Chondrocyte (in vitro differentiated cells): ENCODE data around the gene SLC8B1. TPM values are rescaled to one million over a fixed set of nuclear protein-coding genes. Genes with fewer than 3 reads are reported as not detected.
A peak's percentile ranks its signal among the peaks of the same experiment; 100 is the strongest.

Source experiments
- DNase-seq: peaks from one replicate; pipeline ENCODE4 v3.0.0; 2021; ENCODE audit warnings: mixed read lengths, low spot score
- H3K27ac Mint-ChIP-seq: one replicate; pipeline ENCODE4 v1.8.0; 2021; ENCODE audit warnings: mild to moderate bottlenecking, moderate library complexity, mixed read lengths; ENCODE audit not compliant: unreplicated experiment
- H3K27me3 Mint-ChIP-seq: 2 replicates; pipeline ENCODE4 v1.8.0; 2021; ENCODE audit warnings: low read depth, mixed read lengths
- H3K36me3 Mint-ChIP-seq: 2 replicates; pipeline ENCODE4 v1.8.0; 2021; ENCODE audit warnings: low read depth, mixed read lengths
- H3K4me1 Mint-ChIP-seq: 2 replicates; pipeline ENCODE4 v1.8.0; 2021; ENCODE audit warnings: low read depth, mild to moderate bottlenecking, mixed read lengths
- H3K4me3 Mint-ChIP-seq: one replicate; pipeline ENCODE4 v1.8.0; 2021; ENCODE audit warnings: mild to moderate bottlenecking, moderate library complexity, mixed read lengths; ENCODE audit not compliant: unreplicated experiment
- H3K9me3 Mint-ChIP-seq: 2 replicates; pipeline ENCODE4 v1.8.0; 2021; ENCODE audit warnings: low read depth, mixed read lengths
- CTCF ChIP-seq: fragments of 200-600 bp; sonication (generic); IDR thresholded peaks from 2 replicates; pipeline ENCODE4 v1.5.0; 2021; ENCODE audit warnings: antibody characterized with exemption, mild to moderate bottlenecking, moderate library complexity
- total RNA-seq: library from RNA; stranded (reverse); gene quantifications from 3 replicates; pipeline ENCODE4 v1.2.1, GENCODE V29; 2021

The SLC8B1 gene
- total RNA-seq, 1 donor from 2014 or later, result 20.9 TPM

GRCh38 chr12:113274848-113275247, 60.1 kb downstream of the SLC8B1 start:
- Mint-ChIP-seq H3K36me3 (peaks cover 11% of the 10 kb centered on the region), H3K27me3 (no peaks in the 10 kb centered on the region), H3K9me3 (no peaks in the 10 kb centered on the region), H3K4me1 (peaks cover 29% of the 10 kb centered on the region), H3K27ac (no peak overlapping the region), H3K4me3 (no peak overlapping the region)
- peak; percentile 13 for DNase-seq
- no peak for TF ChIP-seq CTCF

DNA sequence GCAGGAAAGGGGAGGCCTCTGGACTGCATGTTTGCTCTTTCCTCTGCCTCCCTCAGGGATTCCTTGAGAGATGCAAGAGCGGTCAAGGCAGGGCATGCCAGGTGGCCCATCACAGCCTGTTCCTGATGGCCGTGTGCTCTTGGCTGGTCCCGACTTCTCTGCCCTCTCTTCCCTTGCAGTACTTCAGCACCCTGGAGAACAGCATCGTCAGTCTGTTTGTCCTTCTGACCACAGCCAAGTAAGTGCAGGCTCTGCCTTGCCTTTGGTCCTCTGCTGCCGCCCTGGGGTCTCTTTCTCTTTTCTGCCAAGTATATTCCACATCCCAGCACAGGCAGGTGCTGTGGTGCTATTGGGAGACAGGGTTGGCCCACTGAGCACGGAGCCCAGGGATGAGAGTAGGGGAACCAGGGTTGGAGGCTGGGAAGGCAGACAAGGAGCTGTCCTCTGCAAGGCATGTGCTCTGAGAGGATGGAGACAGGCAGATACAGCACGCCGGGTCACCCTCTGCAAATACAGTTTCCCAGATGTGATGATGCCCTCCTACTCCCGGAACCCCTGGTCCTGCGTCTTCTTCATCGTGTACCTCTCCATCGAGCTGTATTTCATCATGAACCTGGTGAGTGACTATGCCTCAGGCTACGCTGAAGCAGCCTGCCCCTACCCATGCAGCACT, 61.7 kb downstream of the SLC8B1 start:
- Mint-ChIP-seq H3K4me3 (peak overlapping the region; percentile 31), H3K27ac (peak overlapping the region; percentile 98), H3K9me3 (no peaks in the 10 kb centered on the region), H3K27me3 (no peaks in the 10 kb centered on the region), H3K4me1 (peaks cover 29% of the 10 kb centered on the region), H3K36me3 (peaks cover 9% of the 10 kb centered on the region)
- no peak for TF ChIP-seq CTCF
- peak; percentile 58 for DNase-seq

- H3K4me1 Mint-ChIP-seq, result peaks cover 29% of the 10 kb centered on the region
- H3K36me3 Mint-ChIP-seq, result peaks cover 10% of the 10 kb centered on the region
- H3K27ac Mint-ChIP-seq, result peak overlapping the region; percentile 98
- no peak for TF ChIP-seq CTCF
- H3K27me3 Mint-ChIP-seq, result no peaks in the 10 kb centered on the region
- H3K9me3 Mint-ChIP-seq, result no peaks in the 10 kb centered on the region
- H3K4me3 Mint-ChIP-seq, result peak overlapping the region; percentile 45
- DNase-seq, result peak; percentile 79
These were observed 62.9 kb downstream of the SLC8B1 start for GRCh38 chr12:113271853-113272561.

DNA sequence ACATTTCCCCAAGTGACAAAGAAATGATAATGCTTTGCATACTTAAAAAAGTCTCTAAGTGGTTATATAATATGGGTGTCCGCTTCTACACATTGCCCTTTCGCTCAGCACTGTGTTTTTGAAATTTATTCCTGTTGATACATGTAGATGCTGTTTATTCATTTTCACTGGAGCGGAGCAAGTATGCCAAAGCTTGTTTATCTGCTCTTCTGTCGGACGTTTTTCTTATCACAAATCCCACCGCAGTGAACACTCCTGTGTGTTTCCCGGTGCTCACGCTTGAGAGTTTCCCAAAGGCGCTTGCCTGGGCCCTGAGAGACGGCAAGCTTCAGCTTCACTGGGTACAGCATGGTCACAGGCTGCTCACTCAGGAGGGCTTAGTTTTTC, 63.5 kb downstream of the SLC8B1 start:
- Mint-ChIP-seq H3K4me3 (peak overlapping the region; percentile 28), H3K36me3 (peaks cover 13% of the 10 kb centered on the region), H3K27ac (peak overlapping the region; percentile 98), H3K9me3 (no peaks in the 10 kb centered on the region), H3K4me1 (peaks cover 29% of the 10 kb centered on the region), H3K27me3 (no peaks in the 10 kb centered on the region)
- no peak for TF ChIP-seq CTCF
- no peak for DNase-seq

- no peaks in the 10 kb centered on the region for H3K9me3 Mint-ChIP-seq
- no peaks in the 10 kb centered on the region for H3K27me3 Mint-ChIP-seq
- peaks cover 17% of the 10 kb centered on the region for H3K36me3 Mint-ChIP-seq
- H3K4me1 Mint-ChIP-seq, result peaks cover 29% of the 10 kb centered on the region
- no peak overlapping the region for H3K4me3 Mint-ChIP-seq
- DNase-seq, result peak; percentile 63
- TF ChIP-seq CTCF, result no peak
- H3K27ac Mint-ChIP-seq, result peak overlapping the region; percentile 98
These were observed 64.2 kb downstream of the SLC8B1 start for GRCh38 chr12:113270709-113271009.
